Measurements from ENCODE around the gene HEPACAM.

Gene HEPACAM

DNA sequence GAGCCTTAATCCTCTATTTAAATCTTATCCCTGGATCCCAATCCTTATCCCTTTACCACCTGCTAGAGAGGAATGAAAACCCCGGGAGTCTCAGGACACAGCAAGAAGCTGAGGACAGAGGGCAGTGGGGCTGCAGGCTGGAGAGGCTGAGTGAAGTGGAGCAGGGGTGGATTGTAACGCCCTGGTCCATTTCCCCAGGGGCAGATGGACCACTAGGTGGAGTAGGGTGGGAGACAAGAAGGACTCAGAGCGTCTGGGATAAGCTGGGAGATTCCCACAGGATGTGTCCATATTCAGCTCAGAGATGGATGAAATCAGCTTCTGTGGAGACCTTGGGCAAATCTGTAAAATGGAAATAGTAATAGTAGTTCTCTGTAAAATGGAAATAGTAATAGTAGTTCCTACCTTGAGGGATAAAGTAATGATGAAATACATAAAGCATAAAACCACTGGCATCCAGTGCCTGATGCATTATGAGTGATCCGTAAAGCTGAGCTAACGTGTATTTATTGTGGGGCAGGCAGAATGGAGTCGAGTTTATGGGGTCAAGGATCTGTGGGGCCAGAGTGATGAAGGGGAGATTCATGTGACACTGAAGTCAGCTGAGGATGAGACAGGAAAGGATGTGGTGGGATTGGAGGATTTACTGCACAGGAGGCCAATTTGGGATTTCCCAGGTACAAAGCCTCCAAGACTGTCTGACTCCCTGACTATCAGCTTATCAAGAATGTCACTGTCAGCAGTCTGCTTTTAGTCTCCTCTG, 36.3 kb downstream of the HEPACAM start:
- DNase-seq (ENCODE audit: low spot score), result no peak

DNA sequence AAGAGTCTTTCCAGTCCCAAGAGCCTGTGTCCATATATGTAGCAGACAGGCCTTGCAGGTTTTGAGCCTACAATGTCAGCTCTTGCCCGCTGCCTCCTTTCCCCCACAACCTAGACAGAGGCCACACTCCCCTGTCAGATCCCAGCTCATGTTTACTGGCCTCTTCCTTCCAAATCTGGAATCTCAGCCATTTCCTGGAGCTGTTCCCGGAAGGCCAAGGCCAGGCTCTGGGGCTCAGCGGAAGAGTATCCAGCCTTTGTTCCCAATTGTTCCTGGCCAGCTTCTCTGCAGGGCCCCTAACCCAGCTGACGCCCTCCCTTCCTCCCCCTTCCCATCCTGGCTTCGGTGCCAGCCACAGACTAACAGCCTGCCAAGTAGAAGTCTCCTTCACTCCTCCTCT, 37.1 kb downstream of the HEPACAM start:
- DNase-seq (ENCODE audit: low spot score), result peak; percentile 67

DNA sequence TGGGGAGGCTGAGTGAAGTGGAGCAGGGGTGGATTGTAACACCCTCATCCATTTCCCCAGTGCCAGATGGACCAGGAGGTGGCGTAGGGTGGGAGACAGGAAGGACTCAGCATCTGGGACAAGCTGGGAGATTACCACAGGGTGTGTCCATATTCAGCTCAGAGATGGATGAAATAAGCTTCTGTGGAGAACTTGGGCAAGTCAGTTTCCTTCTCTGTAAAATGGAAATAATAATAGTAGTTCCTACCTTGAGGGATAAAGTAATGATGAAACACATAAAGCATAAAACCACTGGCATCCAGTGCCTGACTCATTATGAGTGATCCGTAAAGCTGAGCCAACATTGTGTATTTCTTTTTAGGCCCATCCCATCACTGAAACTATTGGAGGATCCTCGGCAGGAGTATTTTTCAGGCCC, 37.6 kb downstream of the HEPACAM start:
- peak; percentile 71 for DNase-seq (ENCODE audit: low spot score)

DNA sequence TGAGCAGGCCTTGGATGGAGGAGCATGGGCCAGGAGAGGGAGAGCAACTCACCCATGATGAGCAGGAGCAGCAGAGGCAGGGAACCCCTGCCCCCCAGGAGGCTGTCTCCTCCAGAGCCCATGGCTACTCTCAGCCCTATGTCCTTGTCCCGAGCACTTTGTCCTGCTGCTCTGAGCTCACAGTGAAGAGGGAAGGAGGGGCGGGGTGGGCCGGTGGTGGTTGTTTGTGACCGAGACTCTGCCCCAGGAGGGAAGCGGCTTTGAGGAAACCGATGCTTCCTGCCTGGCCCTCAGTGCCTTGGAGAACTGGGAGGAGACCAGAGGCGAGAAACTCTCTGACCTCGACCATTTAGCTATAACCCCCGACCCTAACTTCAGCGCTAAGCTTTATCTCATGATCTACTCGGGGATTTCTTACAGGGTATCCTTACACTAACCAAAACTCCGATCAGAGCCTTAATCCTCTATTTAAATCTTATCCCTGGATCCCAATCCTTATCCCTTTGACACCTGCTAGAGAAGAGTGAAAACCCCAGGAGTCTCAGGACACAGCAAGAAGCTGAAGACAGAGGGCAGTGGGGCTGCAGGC, 38.1 kb downstream of the HEPACAM start, which contains the start of gene ROBO4:
ROBO4 (minus strand) TSS at position 192 of the 589 bp plus-strand sequence; CDS start at position 122, 70 bp downstream.
- no peak for DNase-seq (ENCODE audit: low spot score)

DNA sequence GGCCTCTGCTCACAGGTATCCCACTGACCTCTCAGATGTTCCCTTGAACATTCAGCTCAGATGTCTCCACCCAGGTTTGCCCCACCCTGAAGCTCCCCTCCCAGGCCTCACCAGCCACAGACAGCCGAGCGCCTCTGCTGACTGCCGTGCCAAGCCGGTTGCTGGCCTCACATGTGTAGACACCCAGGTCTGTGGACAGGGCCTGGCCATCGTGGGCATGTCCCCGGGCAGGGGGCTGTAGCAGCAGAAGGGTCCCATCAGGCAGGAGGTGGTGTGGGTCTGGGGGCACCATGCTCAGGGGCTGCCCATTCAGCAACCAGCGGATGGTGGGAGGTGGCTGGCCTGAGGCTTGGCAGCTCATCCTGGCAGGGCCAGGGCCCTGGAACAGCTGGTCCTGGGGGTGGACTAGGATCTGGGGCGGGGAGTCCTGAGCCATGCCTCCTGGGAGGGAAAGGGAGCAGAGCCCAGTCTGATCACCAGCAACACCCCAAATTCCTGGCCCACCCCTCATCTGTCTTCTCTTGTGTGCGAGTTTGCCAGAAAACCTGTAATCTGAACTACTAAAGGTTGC, 38.9 kb downstream of the HEPACAM start:
- DNase-seq (ENCODE audit: low spot score), result no peak

DNA sequence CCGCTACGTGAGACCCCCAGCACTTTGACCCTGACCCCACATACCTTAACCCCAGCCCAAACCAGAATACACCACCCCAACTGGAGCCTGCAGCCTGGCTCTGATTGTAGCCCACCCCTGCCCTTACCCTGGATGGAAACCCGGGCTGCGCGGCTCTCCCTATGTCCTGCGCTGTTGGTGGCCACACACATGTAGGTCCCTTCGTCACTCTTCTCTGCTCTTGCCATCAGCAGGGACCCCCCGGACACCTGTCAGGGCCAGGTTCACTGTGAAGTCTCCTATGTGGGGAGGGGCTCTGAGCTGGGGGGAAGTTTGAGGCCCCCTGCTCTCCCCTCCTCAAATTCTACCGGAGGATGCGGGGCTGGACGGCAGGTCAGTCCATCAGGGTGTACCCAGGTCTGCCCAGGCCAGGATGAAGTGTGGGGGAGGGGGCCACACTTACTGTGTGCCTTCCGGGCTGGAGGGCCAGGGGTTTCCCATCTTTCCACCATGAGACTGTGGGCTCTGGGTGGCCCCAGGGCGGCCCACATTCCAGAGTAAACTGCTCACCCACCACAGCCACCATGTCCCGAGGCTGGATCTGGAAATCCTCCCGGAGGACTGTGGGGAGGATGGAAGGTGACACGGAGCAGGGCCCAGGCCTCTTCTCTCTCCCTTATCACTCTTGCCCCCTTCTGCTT, 39.6 kb downstream of the HEPACAM start:
- no peak for DNase-seq (ENCODE audit: low spot score)

DNA sequence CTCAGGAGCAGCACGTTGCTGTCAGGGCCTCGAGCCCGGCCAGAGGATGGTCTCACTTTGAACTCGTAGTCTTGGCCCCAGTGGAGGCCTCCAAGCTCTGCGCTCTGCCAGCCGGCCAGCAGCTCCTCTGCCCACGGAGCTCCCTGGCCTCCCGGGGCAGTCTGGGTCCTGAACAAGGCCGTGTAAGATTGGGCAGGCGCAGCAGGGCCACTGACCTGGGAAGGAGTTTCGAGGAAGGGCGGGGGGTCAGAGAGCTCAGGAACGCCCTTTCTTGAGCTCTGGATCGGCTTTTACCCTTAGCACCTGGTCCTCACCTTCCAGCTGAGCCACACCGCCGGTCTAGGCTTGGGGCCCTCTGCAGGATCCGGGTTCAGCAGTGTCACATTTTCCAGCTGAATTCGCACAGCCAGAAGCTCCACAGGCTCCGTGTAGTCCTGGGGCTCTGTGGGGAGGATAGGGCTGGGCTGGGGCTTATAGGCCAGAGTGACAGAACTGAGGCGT, 40.3 kb downstream of the HEPACAM start:
- DNase-seq (ENCODE audit: low spot score), result no peak

DNA sequence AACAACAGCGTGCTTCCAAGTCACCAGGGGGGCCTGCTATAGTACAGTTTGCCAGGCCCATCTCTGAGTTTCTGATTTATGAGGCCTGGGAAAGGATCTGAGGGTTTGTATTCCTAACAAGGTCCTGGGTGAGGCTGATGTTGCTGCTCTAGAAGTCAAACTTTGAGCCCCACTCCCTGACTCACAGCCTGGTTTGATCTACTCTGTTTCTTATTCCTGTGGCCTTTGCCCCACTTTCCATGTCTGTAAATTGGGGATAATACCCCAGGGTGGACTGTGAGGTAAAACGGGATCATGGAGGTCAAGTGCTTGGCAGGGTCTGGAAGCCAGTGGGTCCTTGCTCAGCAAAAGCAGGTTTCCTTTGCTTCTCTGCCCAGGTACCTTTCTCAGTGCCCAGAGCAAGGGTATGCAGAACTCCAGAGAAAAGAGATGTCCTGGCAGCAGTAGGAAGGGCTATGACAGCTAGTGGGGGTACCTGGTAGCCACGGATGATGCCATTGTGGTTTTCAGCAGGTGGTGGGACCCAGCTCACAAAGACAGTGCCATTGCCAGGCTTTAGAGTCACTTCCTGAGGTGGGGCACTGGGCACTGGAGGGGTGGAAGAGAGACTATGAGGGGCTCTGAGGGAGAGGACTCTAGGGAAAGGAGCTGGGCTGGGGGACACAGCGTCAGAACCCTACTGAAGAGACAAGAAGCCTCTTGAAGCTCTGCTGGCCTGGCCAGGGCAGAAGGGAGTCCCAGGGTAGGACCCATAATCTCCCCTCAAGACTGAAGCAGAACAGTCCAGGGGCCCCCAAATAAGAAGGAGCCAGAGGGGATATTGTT, 41.0 kb downstream of the HEPACAM start:
- no peak for DNase-seq (ENCODE audit: low spot score)

DNA sequence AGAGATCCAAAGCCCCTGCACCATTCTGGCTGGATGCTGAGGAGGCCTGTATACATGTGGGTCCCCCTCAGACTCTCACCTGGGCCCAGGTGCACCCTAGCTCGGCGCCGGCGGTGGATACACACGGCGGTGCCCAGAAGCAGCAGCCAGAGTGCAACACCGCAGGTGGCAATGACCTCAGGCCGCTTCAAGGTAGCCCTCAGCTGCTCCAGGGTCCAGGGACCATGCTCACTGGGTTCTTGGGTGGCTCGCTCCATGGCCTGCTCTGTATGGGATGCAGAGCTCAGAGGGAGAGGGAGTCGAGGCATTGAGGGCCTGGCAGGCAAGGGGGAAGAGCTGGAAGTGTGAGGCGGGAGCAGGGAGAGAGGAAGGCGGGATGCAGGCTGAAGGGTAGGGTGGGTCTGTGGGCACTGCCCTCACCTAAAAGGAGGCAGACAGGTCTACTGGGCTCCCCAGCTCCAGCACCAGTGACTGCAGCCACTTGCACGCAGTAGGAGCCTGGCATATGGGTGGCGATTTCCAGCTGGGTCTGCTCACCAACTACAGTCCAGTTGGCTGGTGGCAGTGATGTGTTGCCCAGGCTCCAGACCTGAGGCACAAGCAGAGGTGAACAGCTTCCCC, 42.0 kb downstream of the HEPACAM start:
- DNase-seq (ENCODE audit: low spot score), result no peak

DNA sequence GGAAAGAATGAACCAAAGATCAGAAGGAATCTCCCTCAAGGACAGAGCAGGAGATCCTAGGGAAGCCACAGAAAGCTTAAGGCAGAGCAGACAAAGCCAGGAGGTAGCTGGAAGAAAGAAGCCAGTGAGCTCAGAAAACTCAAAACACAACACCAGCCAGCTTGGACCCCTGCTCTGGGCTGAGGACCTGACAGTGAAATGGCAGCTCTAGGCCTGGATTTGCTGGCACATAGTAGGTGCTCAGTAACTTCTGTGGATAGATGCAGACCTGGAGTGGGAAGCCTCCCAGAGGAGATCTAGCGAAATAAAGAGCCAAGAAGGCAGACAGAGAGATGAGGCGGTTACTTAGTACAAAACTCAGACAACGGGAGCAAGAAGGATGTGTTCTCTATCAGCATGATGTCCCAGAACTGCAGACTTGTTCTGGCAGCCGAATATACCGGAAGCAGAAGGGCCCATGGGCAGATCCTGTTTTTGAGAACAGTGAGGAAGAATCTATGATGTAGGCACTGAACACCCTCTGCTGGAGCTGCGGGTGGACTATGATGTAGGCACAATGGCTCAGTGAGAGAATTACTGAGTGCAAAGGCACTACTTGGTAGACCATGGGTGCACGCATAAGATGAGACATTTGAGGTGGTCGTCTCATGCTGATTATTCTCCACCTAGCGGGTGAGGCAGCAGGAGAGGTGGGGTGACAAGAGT, 42.9 kb downstream of the HEPACAM start:
- no peak for DNase-seq (ENCODE audit: low spot score)

DNA sequence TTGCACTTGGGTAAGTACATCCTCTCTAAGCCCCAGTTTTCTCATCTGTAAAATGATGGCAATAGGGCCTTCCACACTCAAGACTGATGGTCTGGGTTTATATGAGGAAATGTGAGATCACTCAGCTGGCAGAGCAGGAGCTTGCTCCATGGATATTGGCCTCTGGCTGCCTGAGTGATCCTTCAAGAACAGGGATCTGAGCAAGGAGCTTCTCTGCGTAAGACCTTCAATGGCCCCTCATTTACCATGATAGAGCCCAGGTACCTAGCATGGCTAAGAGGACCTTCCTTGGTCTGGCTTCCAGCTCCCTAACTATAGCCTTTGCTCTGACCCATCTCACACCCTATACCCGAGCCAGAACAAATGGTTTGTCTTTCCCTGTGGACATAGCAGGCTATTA, 43.7 kb downstream of the HEPACAM start:
- DNase-seq (ENCODE audit: low spot score), result no peak

DNA sequence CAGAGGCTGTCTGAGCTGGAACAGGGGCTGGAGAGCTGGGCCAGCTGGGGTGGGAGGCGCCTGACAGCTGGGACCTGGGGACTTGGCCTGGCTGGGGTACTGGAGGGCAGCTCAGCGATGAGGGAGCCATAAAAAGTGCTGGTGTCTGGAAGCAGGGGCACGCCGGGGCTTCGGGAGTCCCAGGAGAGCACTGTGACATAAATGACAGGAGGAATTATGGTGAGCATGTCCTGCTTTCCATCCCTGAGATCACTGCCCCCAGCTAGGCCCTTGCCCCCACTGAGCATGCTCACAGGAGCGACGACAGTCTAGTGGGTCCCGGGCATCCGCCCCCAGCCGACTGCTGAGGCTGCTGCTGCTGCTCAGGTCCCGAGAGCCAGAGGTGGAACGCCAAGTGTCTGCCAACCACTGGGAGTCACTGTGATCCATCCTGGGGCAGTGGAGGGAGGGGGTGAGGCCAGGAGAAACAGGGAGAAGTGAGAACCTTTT, 44.4 kb downstream of the HEPACAM start:
- DNase-seq (ENCODE audit: low spot score), result no peak

DNA sequence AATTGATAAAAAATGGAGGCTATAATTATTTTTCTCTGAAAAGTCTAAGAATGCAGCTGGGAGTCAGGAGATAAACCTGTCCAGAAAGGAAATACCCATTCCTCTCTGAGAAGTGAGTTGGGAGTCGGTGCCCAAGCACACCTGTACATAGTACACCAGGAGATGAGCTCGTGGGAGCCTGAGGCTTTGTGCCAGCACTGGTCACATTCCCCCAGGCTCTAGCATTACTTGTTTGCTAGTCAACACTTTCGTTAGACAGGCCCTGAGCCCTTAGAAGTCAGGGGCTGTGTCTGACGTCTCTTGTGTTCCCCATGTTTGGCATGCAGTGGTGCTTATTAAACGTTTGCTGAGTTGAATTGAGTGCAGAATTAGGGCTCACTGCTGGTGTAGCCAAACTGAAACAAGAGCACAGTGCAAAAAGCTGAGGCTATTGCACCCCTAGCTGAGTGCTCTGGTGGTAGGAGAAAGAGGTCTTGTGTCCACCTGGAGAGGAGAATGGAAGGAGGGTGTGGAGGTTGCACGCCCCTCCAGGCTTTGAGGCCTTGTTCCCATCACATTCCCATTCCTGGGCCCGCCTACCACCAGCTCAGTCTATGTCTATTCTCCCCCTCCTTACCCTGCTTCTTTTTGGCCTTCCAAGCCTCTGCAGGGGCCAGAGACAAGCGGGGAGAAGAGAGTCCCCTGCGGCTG, 45.0 kb downstream of the HEPACAM start:
- DNase-seq (ENCODE audit: low spot score), result no peak

DNA sequence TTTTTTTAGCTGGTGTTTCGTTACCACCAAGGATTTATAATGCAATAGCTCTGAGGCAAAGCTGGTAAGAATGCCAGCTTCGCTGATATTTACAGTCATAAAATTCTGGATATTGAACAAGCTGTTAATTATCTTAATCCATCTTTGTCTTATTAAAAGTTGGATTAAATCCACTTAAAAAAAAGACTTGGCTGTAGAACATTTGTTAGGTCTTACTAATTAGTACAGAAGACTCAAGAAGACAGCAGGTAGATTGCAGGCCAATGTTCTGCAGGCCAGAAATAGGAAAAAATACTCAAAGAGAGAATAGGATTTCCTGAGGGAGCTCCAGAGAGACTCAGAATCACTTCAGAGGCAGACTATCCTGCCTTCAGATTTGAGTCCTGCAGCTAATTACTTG, 45.7 kb downstream of the HEPACAM start:
- no peak for DNase-seq (ENCODE audit: low spot score)

DNA sequence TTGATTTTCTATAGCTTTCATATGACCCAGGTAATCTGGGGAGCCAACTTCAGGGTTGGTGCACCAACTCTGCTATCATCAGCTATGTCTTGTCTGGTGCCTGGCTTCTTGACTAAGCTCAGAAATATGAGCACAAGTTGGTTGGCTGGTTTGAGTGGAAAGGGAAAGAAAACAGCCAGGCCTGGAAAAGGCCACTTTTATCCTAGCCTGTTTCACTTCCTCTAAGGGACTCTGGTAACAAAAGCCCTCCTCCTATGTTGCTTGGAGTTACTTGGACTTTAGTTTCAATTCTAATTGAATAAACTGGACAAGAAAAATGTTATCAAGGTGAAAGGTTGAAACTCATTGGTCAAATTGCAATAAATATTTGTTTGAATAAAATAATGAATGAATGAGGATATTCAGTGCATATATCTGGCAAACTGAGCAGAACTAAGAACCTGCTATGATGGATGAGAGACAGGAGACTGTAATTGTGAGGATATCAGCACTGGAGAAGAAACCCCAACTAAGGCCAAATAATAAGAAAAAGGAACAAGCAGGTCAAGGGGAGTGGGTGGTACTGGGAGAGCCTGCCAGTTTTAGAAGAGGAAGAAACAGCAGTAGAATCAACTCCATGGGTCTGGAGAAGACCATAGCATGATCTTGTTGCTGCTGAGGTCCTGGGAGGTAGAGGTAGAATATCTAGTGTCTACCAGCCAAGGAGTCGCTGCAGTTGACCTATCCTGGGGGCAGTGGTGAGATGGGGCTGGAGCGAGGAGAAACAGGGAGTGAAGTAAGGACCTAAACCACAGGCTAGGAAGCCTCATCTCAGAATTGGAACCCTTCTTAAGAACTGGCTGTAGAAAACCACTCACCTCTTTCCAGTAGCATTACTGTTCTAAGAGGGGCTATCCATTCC, 46.4 kb downstream of the HEPACAM start:
- DNase-seq (ENCODE audit: low spot score), result no peak

DNA sequence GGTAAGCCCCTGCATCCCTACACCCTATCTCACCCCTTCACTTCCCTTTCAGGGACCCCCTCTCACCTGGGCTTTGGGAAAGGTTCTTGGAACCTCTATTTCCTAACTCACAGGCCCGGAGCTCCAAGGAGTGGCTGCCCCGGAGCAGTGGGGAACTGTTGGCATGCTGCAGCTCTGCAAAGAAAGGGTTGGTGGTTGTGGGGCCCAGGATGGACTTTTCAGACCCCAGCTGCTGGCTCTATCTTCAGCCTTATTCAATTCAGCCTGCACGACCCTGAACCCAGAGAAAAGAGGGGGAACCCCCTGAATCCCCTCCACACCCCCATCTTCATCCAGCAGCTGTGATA, 48.2 kb downstream of the HEPACAM start:
- no peak for DNase-seq (ENCODE audit: low spot score)

DNA sequence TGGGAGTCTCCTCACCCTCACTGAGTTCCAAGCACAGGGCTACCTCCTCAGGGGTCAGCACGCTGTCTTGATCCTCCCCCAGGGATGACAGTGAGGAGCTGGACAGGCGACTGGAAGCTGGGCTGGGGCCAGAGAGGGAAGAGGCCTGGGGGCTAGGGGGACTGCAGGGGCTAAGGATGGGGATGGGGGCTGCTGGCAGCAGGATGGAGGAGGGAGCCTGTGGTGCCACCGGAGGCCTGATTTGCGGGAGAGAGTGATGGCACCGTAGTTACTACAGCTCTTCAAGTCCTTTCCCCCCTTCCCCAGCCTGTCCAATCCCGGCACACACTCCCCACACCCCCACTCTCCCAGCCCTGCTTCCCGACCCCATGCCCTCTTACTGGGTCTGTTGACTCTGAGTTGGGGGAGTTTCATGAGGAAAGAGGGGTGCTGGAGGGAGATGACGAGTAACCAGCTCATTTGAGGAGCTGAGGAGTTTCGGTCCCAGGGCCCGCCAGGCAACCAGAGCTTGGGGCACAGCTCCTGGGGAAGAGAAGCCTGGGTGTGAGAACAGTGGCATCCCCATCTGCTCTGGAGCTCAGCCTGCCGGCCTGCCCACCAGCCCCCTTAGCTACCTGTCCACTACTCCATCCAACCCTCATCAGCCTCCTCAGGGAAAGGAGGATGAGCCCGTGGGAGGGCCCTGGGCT, 48.7 kb downstream of the HEPACAM start:
- DNase-seq (ENCODE audit: low spot score), result no peak

DNA sequence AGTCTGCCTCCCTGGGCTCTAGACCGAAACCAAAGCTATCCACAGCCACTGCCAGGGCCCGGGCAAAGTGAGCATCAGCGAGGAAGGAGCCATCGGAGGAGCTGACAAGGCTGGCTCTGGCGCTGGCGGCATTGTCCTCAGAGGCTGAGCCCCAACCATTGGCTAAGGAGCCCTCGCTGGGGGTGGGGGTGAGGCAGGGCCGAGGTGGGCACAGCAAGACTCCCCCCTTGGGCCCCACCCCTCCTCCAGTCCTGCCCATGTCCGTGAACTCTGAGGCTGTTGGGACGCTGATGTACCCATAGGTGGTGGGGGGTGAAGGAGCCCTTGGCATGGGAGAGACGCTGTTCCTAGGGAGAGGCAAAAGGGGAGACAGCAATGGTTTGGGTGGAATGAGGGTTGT, 49.4 kb downstream of the HEPACAM start:
- DNase-seq (ENCODE audit: low spot score), result no peak
